Measurements from ENCODE around the gene PABPN1.

GRCh38 chr14:23372509-23372908, 51.3 kb downstream of the PABPN1 start, which contains the start of gene IL25:
- TF ChIP-seq CTCF (conservative IDR thresholded peaks at IDR 0.05) (no peak), ZFX (IDR thresholded peaks at IDR 0.05) (no peak)
